Neural crest cell (in vitro differentiated cells): ENCODE data around the gene IGDCC3. TPM values are rescaled to one million over a fixed set of nuclear protein-coding genes. Genes with fewer than 3 reads are reported as not detected.

ENCODE experiments used
- DNase-seq: peaks from one replicate; pipeline ENCODE4 v3.0.0; 2021; ENCODE audit warnings: low read depth, mixed read lengths, low spot score
- H3K27ac Mint-ChIP-seq: one replicate; pipeline ENCODE4 v1.8.0; 2021; ENCODE audit warnings: mild to moderate bottlenecking, mixed read lengths; ENCODE audit not compliant: unreplicated experiment
- H3K27me3 Mint-ChIP-seq: 2 replicates; pipeline ENCODE4 v1.8.0; 2021; ENCODE audit warnings: low read depth, mild to moderate bottlenecking, mixed read lengths
- H3K36me3 Mint-ChIP-seq: 2 replicates; pipeline ENCODE4 v1.8.0; 2021; ENCODE audit warnings: low read depth, mild to moderate bottlenecking, mixed read lengths
- H3K4me1 Mint-ChIP-seq: 2 replicates; pipeline ENCODE4 v1.8.0; 2021; ENCODE audit warnings: mixed read lengths
- H3K4me3 Mint-ChIP-seq: one replicate; pipeline ENCODE4 v1.8.0; 2021; ENCODE audit warnings: mild to moderate bottlenecking, mixed read lengths
- H3K9me3 Mint-ChIP-seq: 2 replicates; pipeline ENCODE4 v1.8.0; 2021; ENCODE audit warnings: mixed read lengths
- CTCF ChIP-seq: fragments of 200-600 bp; sonication (generic); conservative IDR thresholded peaks from 2 replicates; pipeline ENCODE4 v1.5.0; 2021; ENCODE audit warnings: antibody characterized with exemption, mild to moderate bottlenecking
- total RNA-seq: library from RNA; stranded (reverse); gene quantifications from 2 replicates; pipeline ENCODE4 v1.2.1, GENCODE V29; 2021

IGDCC3 gene
- total RNA-seq, 1 donor from 2014 or later = 300 TPM

GRCh38 chr15:65334586-65335231 is 43.1 kb downstream of the IGDCC3 start:
- H3K9me3 Mint-ChIP-seq = no peaks in the 10 kb centered on the region
- peaks cover 10% of the 10 kb centered on the region for H3K36me3 Mint-ChIP-seq
- H3K4me3 Mint-ChIP-seq = peak overlapping the region; percentile 82
- peak overlapping the region; percentile 98 for H3K27ac Mint-ChIP-seq
- H3K4me1 Mint-ChIP-seq = peaks cover 61% of the 10 kb centered on the region
- H3K27me3 Mint-ChIP-seq = no peaks in the 10 kb centered on the region
- no peak for DNase-seq
- no peak for TF ChIP-seq CTCF

GRCh38 chr15:65333856-65334255 is 43.9 kb downstream of the IGDCC3 start:
- Mint-ChIP-seq H3K36me3 (peaks cover 10% of the 10 kb centered on the region), H3K27me3 (no peaks in the 10 kb centered on the region), H3K27ac (peak overlapping the region; percentile 98), H3K4me1 (peaks cover 55% of the 10 kb centered on the region), H3K9me3 (no peaks in the 10 kb centered on the region), H3K4me3 (peak overlapping the region; percentile 82)
- no peak for TF ChIP-seq CTCF
- DNase-seq = no peak

GRCh38 chr15:65333148-65333820 is 44.5 kb downstream of the IGDCC3 start:
- Mint-ChIP-seq H3K27me3 (no peaks in the 10 kb centered on the region), H3K36me3 (peaks cover 10% of the 10 kb centered on the region), H3K9me3 (no peaks in the 10 kb centered on the region), H3K4me1 (peaks cover 49% of the 10 kb centered on the region), H3K4me3 (peak overlapping the region; percentile 82), H3K27ac (peak overlapping the region; percentile 19)
- no peak for DNase-seq
- TF ChIP-seq CTCF = no peak

- no peaks in the 10 kb centered on the region for H3K9me3 Mint-ChIP-seq
- peak overlapping the region; percentile 59 for H3K4me3 Mint-ChIP-seq
- peaks cover 43% of the 10 kb centered on the region for H3K4me1 Mint-ChIP-seq
- no peaks in the 10 kb centered on the region for H3K27me3 Mint-ChIP-seq
- peak overlapping the region; percentile 57 for H3K27ac Mint-ChIP-seq
- TF ChIP-seq CTCF = no peak
- DNase-seq = no peak
- peaks cover 10% of the 10 kb centered on the region for H3K36me3 Mint-ChIP-seq
These were observed 45.2 kb downstream of the IGDCC3 start for GRCh38 chr15:65332391-65333147.

GRCh38 chr15:65331811-65332210 is 46.0 kb downstream of the IGDCC3 start:
- peaks cover 10% of the 10 kb centered on the region for H3K36me3 Mint-ChIP-seq
- no peaks in the 10 kb centered on the region for H3K27me3 Mint-ChIP-seq
- H3K4me3 Mint-ChIP-seq = no peak overlapping the region

More at GRCh38 chr15:65331811-65332210, 46.0 kb downstream of the IGDCC3 start:
- Mint-ChIP-seq H3K4me1 (peaks cover 37% of the 10 kb centered on the region), H3K9me3 (no peaks in the 10 kb centered on the region), H3K27ac (no peak overlapping the region)
- DNase-seq = no peak
- no peak for TF ChIP-seq CTCF
